IMR-90 (cell line): ENCODE measurements around the gene CCNDBP1. TPM values are rescaled to one million over a fixed set of nuclear protein-coding genes. Genes with fewer than 3 reads are reported as not detected.

ENCODE experiments used
- ATAC-seq: fragments of 200-7000 bp; cut with Tn5 transposase; 2 replicates; pipeline ENCODE4 v1.9.1; 2020; ENCODE audit warnings: low read depth, mild to moderate bottlenecking, moderate library complexity
- BruUV-seq: library from RNA; stranded (reverse); fragments of 400-500 nt; replicated peaks from 2 replicates; lab custom pipeline; 2021; lab: Mats Ljungman, UMichigan
- CTCF ChIA-PET: fragments of 300-600 bp; formaldehyde crosslinking; extraction: SDS; loops from one replicate; lab custom pipeline; 2021; ENCODE audit warnings: antibody characterized with exemption; lab: Yijun Ruan, JAX
- POLR2A ChIA-PET: fragments of 300-600 bp; sonication (Branson Sonifier 250); formaldehyde crosslinking; loops from one replicate; lab custom pipeline; 2022; ENCODE audit warnings: antibody characterized with exemption; ENCODE audit not compliant: unreplicated experiment; lab: Charles Lee
- DNase-seq: peaks from one replicate; pipeline ENCODE4 v3.0.0; 2013
- H2AFZ ChIP-seq: replicated peaks from 2 replicates; pipeline ENCODE3; 2013; ENCODE audit warnings: low read length, mild to moderate bottlenecking; ENCODE audit not compliant: poor library complexity
- H2AK5ac ChIP-seq: 2 replicates; pipeline ENCODE4 v1.6.1; 2013; ENCODE audit warnings: low read depth, low read length, inconsistent platforms
- H2AK9ac ChIP-seq: replicated peaks from 2 replicates; pipeline ENCODE3; 2013; ENCODE audit warnings: mild to moderate bottlenecking, low read depth, low read length, moderate library complexity; ENCODE audit not compliant: poor library complexity
- H2BK120ac ChIP-seq: 2 replicates; pipeline ENCODE4 v1.6.1; 2013; ENCODE audit warnings: low read depth, low read length, inconsistent platforms
- H2BK15ac ChIP-seq: 3 replicates; pipeline ENCODE4 v1.6.1; 2013; ENCODE audit warnings: low read depth, low read length, inconsistent platforms
- H2BK20ac ChIP-seq: 2 replicates; pipeline ENCODE4 v1.6.1; 2013; ENCODE audit warnings: low read depth, mild to moderate bottlenecking, inconsistent platforms, low read length, moderate library complexity
- H2BK5ac ChIP-seq: 2 replicates; pipeline ENCODE4 v1.6.1; 2013; ENCODE audit warnings: mild to moderate bottlenecking, low read depth, low read length, inconsistent platforms; ENCODE audit not compliant: poor library complexity, severe bottlenecking
- H3K14ac ChIP-seq: replicated peaks from 2 replicates; pipeline ENCODE4 v1.6.1; 2013; ENCODE audit warnings: low read depth, low read length, inconsistent platforms
- H3K18ac ChIP-seq: 2 replicates; pipeline ENCODE4 v1.6.1; 2013; ENCODE audit warnings: low read depth, low read length, control low read depth
- H3K23ac ChIP-seq: 2 replicates; pipeline ENCODE4 v1.6.1; 2013; ENCODE audit warnings: low read depth, low read length, inconsistent platforms
- H3K27ac ChIP-seq: 2 replicates; pipeline ENCODE4 v1.5.1; 2013; ENCODE audit warnings: mild to moderate bottlenecking, control low read depth, low read length; ENCODE audit not compliant: insufficient read depth
- H3K27me3 ChIP-seq: 2 replicates; pipeline ENCODE4 v1.6.1; 2013; ENCODE audit warnings: low read length; ENCODE audit not compliant: control insufficient read depth, insufficient read depth
- H3K36me3 ChIP-seq: 2 replicates; pipeline ENCODE4 v1.6.1; 2013; ENCODE audit warnings: low read length, mixed read lengths; ENCODE audit not compliant: control insufficient read depth, insufficient read depth
- H3K4ac ChIP-seq: 2 replicates; pipeline ENCODE4 v1.6.1; 2013; ENCODE audit warnings: low read depth, low read length, inconsistent platforms
- H3K4me1 ChIP-seq: 2 replicates; pipeline ENCODE4 v1.6.1; 2013; ENCODE audit warnings: low read length, mixed read lengths; ENCODE audit not compliant: control insufficient read depth, insufficient read depth
- H3K4me2 ChIP-seq: 2 replicates; pipeline ENCODE4 v1.6.1; 2013; ENCODE audit warnings: low read depth, mild to moderate bottlenecking, control low read depth, low read length, moderate library complexity
- H3K4me3 ChIP-seq: 2 replicates; pipeline ENCODE4 v1.5.1; 2013; ENCODE audit warnings: low read depth, mild to moderate bottlenecking, control low read depth, low read length, moderate library complexity; ENCODE audit not compliant: insufficient read depth
- H3K56ac ChIP-seq: 2 replicates; pipeline ENCODE4 v1.6.1; 2013; ENCODE audit warnings: low read length, inconsistent platforms; ENCODE audit not compliant: insufficient read depth; ENCODE audit errors: extremely low read depth
- H3K79me1 ChIP-seq, 2 experiments: 2 replicates each; pipeline ENCODE4 v1.6.1; 2013; ENCODE audit warnings: low read length in 2 of 2, inconsistent platforms in 1 of 2, low read depth in 1 of 2
- H3K9ac ChIP-seq: 2 replicates; pipeline ENCODE4 v1.6.1; 2013; ENCODE audit warnings: low read depth, low read length, control low read depth
- H3K9me1 ChIP-seq: 2 replicates; pipeline ENCODE4 v1.6.1; 2013; ENCODE audit warnings: low read length, inconsistent platforms; ENCODE audit not compliant: insufficient read depth
- H3K9me3 ChIP-seq: 2 replicates; pipeline ENCODE4 v1.6.1; 2013; ENCODE audit warnings: low read length; ENCODE audit not compliant: control insufficient read depth, insufficient read depth
- H4K20me1 ChIP-seq: 2 replicates; pipeline ENCODE4 v1.6.1; 2013; ENCODE audit warnings: low read length, inconsistent platforms; ENCODE audit not compliant: insufficient read depth
- H4K5ac ChIP-seq: 2 replicates; pipeline ENCODE4 v1.6.1; 2013; ENCODE audit warnings: mild to moderate bottlenecking, low read depth, low read length, control low read depth
- H4K8ac ChIP-seq, 2 experiments: 2 replicates each; pipeline ENCODE4 v1.6.1; 2013; ENCODE audit warnings: low read depth in 2 of 2, low read length in 2 of 2, control low read depth in 1 of 2, inconsistent platforms in 1 of 2
- H4K91ac ChIP-seq: 2 replicates; pipeline ENCODE4 v1.6.1; 2013; ENCODE audit warnings: low read depth, low read length, inconsistent platforms; ENCODE audit not compliant: insufficient read depth
- CHD1 ChIP-seq: IDR thresholded peaks from 2 replicates; pipeline ENCODE4 v1.6.1; 2012; ENCODE audit warnings: low read depth, low read length, improper control_type of control experiment
- ELK1 ChIP-seq: fragments of 150-350 bp; IDR thresholded peaks from 2 replicates; pipeline ENCODE4 v1.6.1; 2016; ENCODE audit warnings: low read depth, mild to moderate bottlenecking, low read length, moderate library complexity, borderline replicate concordance
- RAD21 ChIP-seq: IDR thresholded peaks from 2 replicates; pipeline ENCODE4 v1.6.1; 2012; ENCODE audit warnings: low read length, improper control_type of control experiment
- RCOR1 ChIP-seq: IDR thresholded peaks from 2 replicates; pipeline ENCODE4 v1.6.1; 2012; ENCODE audit warnings: mild to moderate bottlenecking, low read length, improper control_type of control experiment; ENCODE audit not compliant: insufficient replicate concordance
- SMC3 ChIP-seq: fragments of 150-350 bp; IDR thresholded peaks from 2 replicates; pipeline ENCODE4 v1.6.1; 2016; ENCODE audit warnings: low read depth, mild to moderate bottlenecking, antibody characterized with exemption, low read length, moderate library complexity
- WGBS, 2 experiments: methylation state at CpG; one replicate each; pipeline versions ENCODE4 v1.1.5 to v1.1.7; 2013; ENCODE audit warnings: missing lambda C conversion rate in 2 of 2; ENCODE audit not compliant: insufficient read length in 1 of 2; ENCODE audit errors: extremely low coverage in 2 of 2; 5-methylcytosine and 5-hydroxymethylcytosine counted together
- dilution Hi-C: fragments of 300-500 bp; cut with HindIII; formaldehyde crosslinking; loops from one replicate; pipeline ENCODE4 v1.14.3; 2018; ENCODE audit warnings: low sequenced_read_pairs; ENCODE audit not compliant: unreplicated experiment
- in situ Hi-C: fragments of 300-500 bp; cut with MboI; formaldehyde crosslinking; loops from 3 replicates; pipeline ENCODE4 v1.14.3; 2019; ENCODE audit warnings: low sequenced_read_pairs, inconsistent platforms, mixed read lengths
- intact Hi-C: fragments of 100-400 bp; cut with micrococcal nuclease; formaldehyde crosslinking; loops from 2 replicates; pipeline ENCODE4 v1.10.0; 2022
- polyA plus RNA-seq, 3 experiments: library from polyadenylated mRNA; depleted of rRNA; stranded (reverse); fragments of >200 nt; gene quantifications; 2 replicates each; pipeline ENCODE4 v1.2.3, GENCODE V29; 2012; ENCODE audit warnings: low replicate concordance in 1 of 3
- total RNA-seq: library from RNA; depleted of rRNA; stranded (reverse); fragments of >200 nt; gene quantifications from 2 replicates; pipeline ENCODE4 v1.2.3, GENCODE V29; 2012
- TF ChIP-seq, protein P1 (sequence below): conservative IDR thresholded peaks from 2 replicates; pipeline ENCODE4 v1.5.1; 2012; ENCODE audit warnings: mild to moderate bottlenecking, low read depth, low read length, improper control_type of control experiment

The CCNDBP1 gene
- total and polyA plus RNA-seq, 2 of the 4 experiments (the other 2 are of a cell fraction): 34.9 to 40.3 TPM

- peaks cover 32% of the 10 kb centered on the region for H3K27me3 ChIP-seq
- intact Hi-C loops (loop anchor here (1.0 kb wide), 1 partner anchor 60 kb away; no protein-coding TSS in a partner anchor), dilution Hi-C loops (no loop called here), in situ Hi-C loops (no loop called here)
- ChIA-PET CTCF (interaction anchor here (0.6 to 3.5 kb wide), 13 partner anchors 9 to 144 kb away, joined by 3 to 37 read pairs (median 3); no protein-coding TSS in a partner anchor), POLR2A (interaction anchor here (0.6 kb wide), 1 partner anchor 1528 kb away, joined by 6 read pairs; no protein-coding TSS in a partner anchor)
- no peak overlapping the region for H2BK120ac ChIP-seq
- H3K79me1 ChIP-seq: no peaks in the 10 kb centered on the region
- H3K14ac ChIP-seq: no peak overlapping the region
- H3K9ac ChIP-seq: no peak overlapping the region
- H2AK9ac ChIP-seq: no peak overlapping the region
- no peaks in the 10 kb centered on the region for H3K9me3 ChIP-seq
- peak; percentile 63 for DNase-seq
- no peak overlapping the region for H3K18ac ChIP-seq
- no peaks in the 10 kb centered on the region for H3K36me3 ChIP-seq
- no peak overlapping the region for H2BK20ac ChIP-seq
- no peak overlapping the region for H3K23ac ChIP-seq
- TF ChIP-seq ELK1: no peak
- TF ChIP-seq, protein P1, sequence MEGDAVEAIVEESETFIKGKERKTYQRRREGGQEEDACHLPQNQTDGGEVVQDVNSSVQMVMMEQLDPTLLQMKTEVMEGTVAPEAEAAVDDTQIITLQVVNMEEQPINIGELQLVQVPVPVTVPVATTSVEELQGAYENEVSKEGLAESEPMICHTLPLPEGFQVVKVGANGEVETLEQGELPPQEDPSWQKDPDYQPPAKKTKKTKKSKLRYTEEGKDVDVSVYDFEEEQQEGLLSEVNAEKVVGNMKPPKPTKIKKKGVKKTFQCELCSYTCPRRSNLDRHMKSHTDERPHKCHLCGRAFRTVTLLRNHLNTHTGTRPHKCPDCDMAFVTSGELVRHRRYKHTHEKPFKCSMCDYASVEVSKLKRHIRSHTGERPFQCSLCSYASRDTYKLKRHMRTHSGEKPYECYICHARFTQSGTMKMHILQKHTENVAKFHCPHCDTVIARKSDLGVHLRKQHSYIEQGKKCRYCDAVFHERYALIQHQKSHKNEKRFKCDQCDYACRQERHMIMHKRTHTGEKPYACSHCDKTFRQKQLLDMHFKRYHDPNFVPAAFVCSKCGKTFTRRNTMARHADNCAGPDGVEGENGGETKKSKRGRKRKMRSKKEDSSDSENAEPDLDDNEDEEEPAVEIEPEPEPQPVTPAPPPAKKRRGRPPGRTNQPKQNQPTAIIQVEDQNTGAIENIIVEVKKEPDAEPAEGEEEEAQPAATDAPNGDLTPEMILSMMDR: peak; percentile 75
- no peak for TF ChIP-seq CHD1
- TF ChIP-seq RCOR1: no peak
- TF ChIP-seq SMC3: peak; percentile 85
- TF ChIP-seq RAD21: peak; percentile 75
- no peak overlapping the region for H4K5ac ChIP-seq
- no peak overlapping the region for H2AK5ac ChIP-seq
- no peak overlapping the region for H3K4ac ChIP-seq
- no peak overlapping the region for H4K8ac ChIP-seq
- H3K4me2 ChIP-seq: no peak overlapping the region
- 57% methylated on average over 5 of the region's 16 CpGs; no CpG with 5 or more reads in 1 of the 2 experiments for WGBS, 2 experiments
- H4K91ac ChIP-seq: no peak overlapping the region
- no peak overlapping the region for H2AFZ ChIP-seq
- BruUV-seq: no TSS peak
- no peaks in the 10 kb centered on the region for H3K9me1 ChIP-seq
- H3K4me3 ChIP-seq: no peak overlapping the region
- ATAC-seq: peak; percentile 90
- H2BK5ac ChIP-seq: no peak overlapping the region
- no peaks in the 10 kb centered on the region for H4K20me1 ChIP-seq
- no peak overlapping the region for H2BK15ac ChIP-seq
- H3K4me1 ChIP-seq: no peaks in the 10 kb centered on the region
- no peak overlapping the region for H3K27ac ChIP-seq
- no peak overlapping the region for H3K56ac ChIP-seq
These were observed 40.2 kb downstream of the CCNDBP1 start for GRCh38 chr15:43225201-43225949.
